ENCODE results near the gene FRS3. TPM values are rescaled to one million over a fixed set of nuclear protein-coding genes. Genes with fewer than 3 reads are reported as not detected.

Gene FRS3
- total and polyA plus RNA-seq, 2 of the 13 experiments (the other 11 are each of a cell fraction or from before 2014, with no cell fraction given): 3.0 to 7.4 TPM

GRCh38 chr6:41779788-41780550 is at the start of gene FRS3 (continued):
- TF ChIP-seq ARID4A (CRISPR knock-in tag; IDR thresholded peaks at IDR 0.05; ENCODE audit: borderline replicate concordance) (peak; percentile 91; the same call in 1 of the 2 replicates), HCFC1 (IDR thresholded peaks at IDR 0.05; ENCODE audit: low read depth, low read length) (peak; percentile 75), NCOR1 (IDR thresholded peaks at IDR 0.05; ENCODE audit: borderline replicate concordance, low read length) (no peak), DNMT1 (CRISPR knock-in tag; IDR thresholded peaks at IDR 0.05) (no peak; the same call in 1 of the 2 replicates), ZNF691 (CRISPR knock-in tag; IDR thresholded peaks at IDR 0.05; ENCODE audit: borderline replicate concordance, low read depth) (peak; percentile 95; the same call in 1 of the 2 replicates), HMGXB4 (CRISPR knock-in tag; IDR thresholded peaks at IDR 0.05; ENCODE audit: borderline replicate concordance in 1 of 2, low read depth in 1 of 2) (peak; percentile 99), NFATC3 (CRISPR knock-in tag; IDR thresholded peaks at IDR 0.05) (no peak), FLYWCH1 (CRISPR knock-in tag; IDR thresholded peaks at IDR 0.05) (no peak), SALL2 (CRISPR knock-in tag; IDR thresholded peaks at IDR 0.05) (peak; percentile 99), SPEN (CRISPR knock-in tag; IDR thresholded peaks at IDR 0.05; ENCODE audit: low read depth) (peak; percentile 96), NFE2 (CRISPR knock-in tag; IDR thresholded peaks at IDR 0.05) (no peak), ZNF180 (CRISPR knock-in tag; IDR thresholded peaks at IDR 0.05; ENCODE audit: borderline replicate concordance, low read depth) (no peak), GMEB1 (CRISPR knock-in tag; IDR thresholded peaks at IDR 0.05; ENCODE audit: borderline replicate concordance) (peak; percentile 88), ZBTB25 (CRISPR knock-in tag; IDR thresholded peaks at IDR 0.05) (peak; percentile 99), ETV6 (CRISPR knock-in tag; conservative IDR thresholded peaks at IDR 0.05) (peak; percentile 90), MNT (IDR thresholded peaks at IDR 0.05) (peak; percentile 22; the same call in 1 of the 2 replicates)
